HG03432 (cell line): ENCODE data around the gene ACAN.

Source experiments
- ATAC-seq: cut with Tn5 transposase; IDR thresholded peaks from one replicate; pipeline ENCODE4 v1.9.1; 2021; ENCODE audit warnings: mild to moderate bottlenecking, moderate library complexity; ENCODE audit not compliant: unreplicated experiment

The ACAN gene

GRCh38 chr15:88800738-88801137 lies 2.5 kb upstream of the ACAN start:
- ATAC-seq: no peak

GRCh38 chr15:88802250-88802990 lies 816 bp upstream of the ACAN start:
- ATAC-seq: no peak

- ATAC-seq: no peak
Measured at GRCh38 chr15:88802991-88803240, 320 bp upstream of the ACAN start.

- ATAC-seq: no peak
Measured at GRCh38 chr15:88803920-88804247, 648 bp downstream of the ACAN start.

GRCh38 chr15:88804257-88804656 lies 1.0 kb downstream of the ACAN start:
- ATAC-seq: no peak

- no peak for ATAC-seq
Measured at GRCh38 chr15:88805031-88805780, 2.0 kb downstream of the ACAN start.

- no peak for ATAC-seq
Measured at GRCh38 chr15:88810446-88810845, 7.2 kb downstream of the ACAN start.

GRCh38 chr15:88812133-88812532 lies 8.9 kb downstream of the ACAN start:
- no peak for ATAC-seq

GRCh38 chr15:88813960-88814359 lies 10.7 kb downstream of the ACAN start:
- ATAC-seq: no peak

- no peak for ATAC-seq
Measured at GRCh38 chr15:88814393-88814792, 11.2 kb downstream of the ACAN start.

GRCh38 chr15:88818920-88819319 lies 15.7 kb downstream of the ACAN start:
- no peak for ATAC-seq

GRCh38 chr15:88821993-88822392 lies 18.8 kb downstream of the ACAN start:
- no peak for ATAC-seq

GRCh38 chr15:88828791-88829190 lies 25.6 kb downstream of the ACAN start:
- ATAC-seq: no peak

GRCh38 chr15:88830016-88830415 lies 26.8 kb downstream of the ACAN start:
- no peak for ATAC-seq

- ATAC-seq: no peak
Measured at GRCh38 chr15:88832820-88833730, 29.8 kb downstream of the ACAN start.

GRCh38 chr15:88833731-88834100 lies 30.5 kb downstream of the ACAN start:
- no peak for ATAC-seq

- ATAC-seq: no peak
Measured at GRCh38 chr15:88834211-88834812, 31.1 kb downstream of the ACAN start.

GRCh38 chr15:88835119-88835518 lies 31.9 kb downstream of the ACAN start:
- ATAC-seq: no peak

- no peak for ATAC-seq
Measured at GRCh38 chr15:88835646-88836045, 32.4 kb downstream of the ACAN start.

- ATAC-seq: no peak
Measured at GRCh38 chr15:88838667-88839066, 35.4 kb downstream of the ACAN start.

- no peak for ATAC-seq
Measured at GRCh38 chr15:88839146-88839545, 35.9 kb downstream of the ACAN start.
